Endothelial cell of umbilical vein (primary cell): ENCODE results near the gene FAM187B. TPM values are rescaled to one million over a fixed set of nuclear protein-coding genes. Genes with fewer than 3 reads are reported as not detected.

Experiments
- BruUV-seq: library from RNA; stranded (reverse); fragments of 400-500 nt; replicated peaks from 2 replicates; lab custom pipeline; 2021; lab: Mats Ljungman, UMichigan
- CTCF ChIA-PET: fragments of 300-600, 350-600 bp; sonication (Branson Sonifier 250); formaldehyde crosslinking; loops from one replicate; lab custom pipeline; 2021; ENCODE audit warnings: antibody characterized with exemption, inconsistent platforms; lab: Charles Lee
- POLR2A ChIA-PET: fragments of 300-600, 350-600 bp; sonication (Branson Sonifier 250); formaldehyde crosslinking; loops from one replicate; lab custom pipeline; 2021; ENCODE audit warnings: antibody characterized with exemption, inconsistent platforms; lab: Charles Lee
- DNase-seq: peaks from one replicate; pipeline ENCODE4 v3.0.0-alpha.2; 2011; ENCODE audit warnings: low read depth, low spot score
- FAIRE-seq: peaks from 2 replicates; lab custom pipeline; 2011; peaks lifted over from hg19 to GRCh38; lab: Jason Lieb, UNC
- H2AFZ ChIP-seq: 2 replicates; pipeline ENCODE4 v1.6.0; 2012; ENCODE audit warnings: low read depth, low read length, control low read depth, inconsistent platforms
- H3K27ac ChIP-seq: 2 replicates; pipeline ENCODE4 v1.5.1; 2011; ENCODE audit warnings: low read depth, mild to moderate bottlenecking, control low read depth, low read length, moderate library complexity; ENCODE audit not compliant: insufficient read depth
- H3K27me3 ChIP-seq, 2 experiments: 2 replicates each; pipeline versions ENCODE4 v1.6.0 to v1.6.1; 2011; ENCODE audit warnings: low read length in 2 of 2, mixed read lengths in 1 of 2; ENCODE audit not compliant: control insufficient read depth in 2 of 2, insufficient read depth in 2 of 2
- H3K36me3 ChIP-seq, 2 experiments: 2 replicates in 1 of 2; 3 replicates in 1 of 2; pipeline ENCODE4 v1.5.1; 2011; ENCODE audit warnings: low read length in 2 of 2, mild to moderate bottlenecking in 1 of 2, moderate library complexity in 1 of 2; ENCODE audit not compliant: control insufficient read depth in 2 of 2, insufficient read depth in 2 of 2; ENCODE audit errors: extremely low read depth in 1 of 2
- H3K4me1 ChIP-seq: 3 replicates; pipeline ENCODE4 v1.5.1; 2011; ENCODE audit warnings: mild to moderate bottlenecking, low read length; ENCODE audit not compliant: control insufficient read depth, insufficient read depth; ENCODE audit errors: extremely low read depth
- H3K4me2 ChIP-seq: 2 replicates; pipeline ENCODE4 v1.6.1; 2011; ENCODE audit warnings: low read length, control low read depth, mixed read lengths; ENCODE audit not compliant: insufficient read depth
- H3K4me3 ChIP-seq, 3 experiments: fragments of 200-600 bp in 1 of 3; sonication (generic), shearing (Covaris generic) in 1 of 3; replicated peaks in 1 of 3; 2 replicates each; pipeline ENCODE4 v1.5.1; 2011 to 2016; ENCODE audit warnings: control low read depth in 3 of 3, low read length in 3 of 3, mild to moderate bottlenecking in 2 of 3, inconsistent platforms in 1 of 3, low read depth in 1 of 3, moderate library complexity in 1 of 3; ENCODE audit not compliant: insufficient read depth in 1 of 3
- H3K79me2 ChIP-seq: 2 replicates; pipeline ENCODE4 v1.6.0; 2012; ENCODE audit warnings: low read length, inconsistent platforms; ENCODE audit not compliant: control insufficient read depth, insufficient read depth
- H3K9ac ChIP-seq: replicated peaks from 2 replicates; pipeline ENCODE3; 2011; ENCODE audit warnings: low read length, control low read depth; ENCODE audit not compliant: insufficient read depth; ENCODE audit errors: extremely low read depth
- H3K9me1 ChIP-seq: replicated peaks from 3 replicates; pipeline ENCODE4 v1.6.0; 2011; ENCODE audit warnings: mild to moderate bottlenecking, low read length; ENCODE audit not compliant: control insufficient read depth, insufficient read depth; ENCODE audit errors: extremely low read depth
- H3K9me3 ChIP-seq: replicated peaks from 2 replicates; pipeline ENCODE4 v1.5.1; 2012; ENCODE audit warnings: low read length, inconsistent platforms; ENCODE audit not compliant: control insufficient read depth, insufficient read depth
- H4K20me1 ChIP-seq: replicated peaks from 2 replicates; pipeline ENCODE3; 2011; ENCODE audit warnings: mild to moderate bottlenecking, low read length; ENCODE audit not compliant: control insufficient read depth, insufficient read depth; ENCODE audit errors: extremely low read depth
- CTCF ChIP-seq, 2 donors: IDR thresholded peaks; 1 replicate in 1 of 2; 2 replicates in 1 of 2; pipeline ENCODE4 v1.5.1; 2011; ENCODE audit warnings: low read length in 2 of 2, mild to moderate bottlenecking in 2 of 2, moderate library complexity in 2 of 2, control low read depth in 1 of 2, inconsistent platforms in 1 of 2, low read depth in 1 of 2; ENCODE audit not compliant: insufficient read depth in 1 of 2; ENCODE audit errors: extremely low read depth in 1 of 2
- EZH2 ChIP-seq: IDR thresholded peaks from 2 replicates; pipeline ENCODE4 v1.6.1; 2012; ENCODE audit warnings: borderline replicate concordance, low read depth, mild to moderate bottlenecking, moderate library complexity, low read length, inconsistent platforms; ENCODE audit not compliant: severe bottlenecking
- FOS ChIP-seq: IDR thresholded peaks from 2 replicates; pipeline ENCODE4 v1.6.1; 2011; ENCODE audit warnings: mild to moderate bottlenecking, low read length, moderate library complexity, borderline replicate concordance; ENCODE audit not compliant: insufficient read depth
- GATA2 ChIP-seq: IDR thresholded peaks from 2 replicates; pipeline ENCODE4 v1.7.0; 2011; ENCODE audit warnings: low read depth, mild to moderate bottlenecking, moderate library complexity, mixed read lengths, low read length; ENCODE audit not compliant: insufficient read length, insufficient read depth
- JUN ChIP-seq: IDR thresholded peaks from 2 replicates; pipeline ENCODE4 v1.6.1; 2011; ENCODE audit warnings: borderline replicate concordance, low read depth; ENCODE audit not compliant: insufficient read length, insufficient read depth
- MAX ChIP-seq: IDR thresholded peaks from 2 replicates; pipeline ENCODE4 v1.6.1; 2011; ENCODE audit not compliant: insufficient read depth, insufficient read length
- MYC ChIP-seq: IDR thresholded peaks from one replicate; pipeline ENCODE4 v1.6.1; 2011; ENCODE audit warnings: mild to moderate bottlenecking, low read depth, low read length
- POLR2A ChIP-seq: IDR thresholded peaks from 2 replicates; pipeline ENCODE4 v1.6.1; 2012; ENCODE audit warnings: low read depth, mild to moderate bottlenecking, control low read depth, low read length
- POLR2AphosphoS5 ChIP-seq: IDR thresholded peaks from 2 replicates; pipeline ENCODE4 v1.6.1; 2012; ENCODE audit warnings: low read depth, mild to moderate bottlenecking, control low read depth, low read length, moderate library complexity; ENCODE audit not compliant: insufficient read depth
- dilution Hi-C: fragments of 300-500 bp; cut with MboI; formaldehyde crosslinking; loops from one replicate; pipeline ENCODE4 v1.15.0; 2019; ENCODE audit warnings: low sequenced_read_pairs; ENCODE audit not compliant: extremely low pct_ligation_motif_present
- intact Hi-C: fragments of 100-400 bp; cut with micrococcal nuclease; formaldehyde crosslinking; loops from one replicate; pipeline ENCODE4 v1.10.0; 2022
- polyA plus RNA-seq, 4 experiments: library from polyadenylated mRNA; depleted of rRNA in 3 of 4; stranded (reverse) in 3 of 4; unstranded in 1 of 4; fragments of >200 nt; gene quantifications; 2 replicates each; pipeline versions ENCODE4 v1.2.1 to v1.2.3, GENCODE V29; 2011 to 2012; ENCODE audit warnings: missing spikeins in 1 of 4
- total RNA-seq: library from RNA; stranded (reverse); gene quantifications from 2 replicates; pipeline ENCODE4 v1.2.3, GENCODE V29; 2021

The FAM187B gene
- total and polyA plus RNA-seq, 2 donors (not counting 3 experiments of a cell fraction or from before 2014, with no cell fraction given), result not detected

GRCh38 chr19:35194012-35194984 lies 34.2 kb downstream of the FAM187B start:
- FAIRE-seq (no peak), DNase-seq (no peak)
- H2AFZ ChIP-seq, result no peak overlapping the region
- no peaks in the 10 kb centered on the region for H3K9me3 ChIP-seq
- POLR2A ChIA-PET, result no interaction called here
- dilution Hi-C loops (no loop called here), intact Hi-C loops (no loop called here)
- no peak overlapping the region for H3K9ac ChIP-seq
- CTCF ChIA-PET, result interaction anchor here (0.5 to 0.6 kb wide), 2 partner anchors 51 to 97 kb away, joined by 4 read pairs; partner anchors contain the start of gene FXYD7
- no peak for TF ChIP-seq MAX
- TF ChIP-seq CTCF (IDR thresholded peaks at IDR 0.05; ENCODE audit: extremely low read depth in 1 of 2, insufficient read depth in 1 of 2, low read depth in 1 of 2, low read length in 2 of 2), result no peak
- TF ChIP-seq EZH2, result no peak
- TF ChIP-seq GATA2, result no peak
- no peak for TF ChIP-seq FOS
- TF ChIP-seq JUN, result no peak
- no peak for TF ChIP-seq MYC
- no peak for TF ChIP-seq POLR2AphosphoS5
- no peak for TF ChIP-seq POLR2A
- no peak overlapping the region for H3K4me2 ChIP-seq
- H3K27ac ChIP-seq, result no peak overlapping the region
- peaks cover 6 to 15% of the 10 kb centered on the region in 2 experiments for H3K27me3 ChIP-seq
- H4K20me1 ChIP-seq, result no peaks in the 10 kb centered on the region
- H3K36me3 ChIP-seq, result no peaks in the 10 kb centered on the region
- H3K4me1 ChIP-seq, result no peaks in the 10 kb centered on the region
- H3K79me2 ChIP-seq, result no peaks in the 10 kb centered on the region
- no TSS peak for BruUV-seq
- H3K9me1 ChIP-seq, result no peaks in the 10 kb centered on the region
- H3K4me3 ChIP-seq, result no peak overlapping the region
